ENCODE data around the gene HSD11B1L.

GRCh38 chr19:5631567-5632240, 49.1 kb upstream of the HSD11B1L start:
- no peak for TF ChIP-seq CTCF (IDR thresholded peaks at IDR 0.05)
- no peak for TF ChIP-seq POLR2AphosphoS5 (IDR thresholded peaks at IDR 0.05; ENCODE audit: insufficient read depth in 1 of 2, low read depth in 1 of 2)

Measured in vagina (tissue), 2 donors.